NCI-H2029 treated with DMSO at 0.1 percent for 48 hours (cell line): ENCODE measurements around the gene EGFL6.
"Not testable (repeated sequence)": the region's sequence is repeated elsewhere in the genome, so short reads cannot be mapped to it uniquely, and the experiment has no call there.

Experiments used
- DNase-seq: peaks from one replicate; lab custom pipeline; 2025; lab: John Stamatoyannopoulos, UW

Gene EGFL6

GRCh38 chrX:13652850-13653693, 83.7 kb downstream of the EGFL6 start, which contains the start of gene TCEANC:
TCEANC (plus strand) TSS chrX:13653141; CDS start chrX:13662509, 9,368 bp downstream.
- no peak for DNase-seq

- DNase-seq, result no peak
Measured at GRCh38 chrX:13654116-13654515, 84.7 kb downstream of the EGFL6 start.

GRCh38 chrX:13655674-13656073, 86.3 kb downstream of the EGFL6 start:
- DNase-seq, result no peak

- DNase-seq, result no peak
Measured at GRCh38 chrX:13658602-13659001, 89.2 kb downstream of the EGFL6 start.

GRCh38 chrX:13659063-13659462, 89.7 kb downstream of the EGFL6 start:
- DNase-seq, result no peak

- no peak for DNase-seq
Measured at GRCh38 chrX:13661735-13662288, 92.4 kb downstream of the EGFL6 start.

GRCh38 chrX:13662355-13662791, 93.0 kb downstream of the EGFL6 start:
- no peak for DNase-seq

GRCh38 chrX:13664020-13664419, 94.6 kb downstream of the EGFL6 start:
- no peak for DNase-seq

GRCh38 chrX:13666836-13667235, 97.4 kb downstream of the EGFL6 start:
- no peak for DNase-seq

GRCh38 chrX:13667919-13668318, 98.5 kb downstream of the EGFL6 start:
- DNase-seq, result no peak

- DNase-seq, result peak; percentile 53
Measured at GRCh38 chrX:13669246-13669737, 99.9 kb downstream of the EGFL6 start.

GRCh38 chrX:13669755-13670154, 100.4 kb downstream of the EGFL6 start:
- not testable (repeated sequence) for DNase-seq

- DNase-seq, result no peak
Measured at GRCh38 chrX:13670197-13670596, 100.8 kb downstream of the EGFL6 start.

- no peak for DNase-seq
Measured at GRCh38 chrX:13673016-13673415, 103.6 kb downstream of the EGFL6 start.

- no peak for DNase-seq
Measured at GRCh38 chrX:13676885-13677284, 107.5 kb downstream of the EGFL6 start.

- not testable (repeated sequence) for DNase-seq
Measured at GRCh38 chrX:13679700-13680099, 110.3 kb downstream of the EGFL6 start.

GRCh38 chrX:13681595-13681994, 112.2 kb downstream of the EGFL6 start:
- no peak for DNase-seq
